Neuronal stem cell (in vitro differentiated cells): ENCODE data around the gene ANKRD33.

Experiments used
- DNase-seq: peaks from one replicate; pipeline ENCODE4 v3.0.0-alpha.2; 2013; ENCODE audit warnings: low spot score
- H2AFZ ChIP-seq: one replicate; pipeline ENCODE4 v1.6.1; 2013; ENCODE audit warnings: mild to moderate bottlenecking, low read length, inconsistent platforms
- H2AK5ac ChIP-seq: 2 replicates; pipeline ENCODE4 v1.6.1; 2013; ENCODE audit warnings: low read depth, mild to moderate bottlenecking, inconsistent platforms, low read length, moderate library complexity, mixed read lengths
- H2BK120ac ChIP-seq: 2 replicates; pipeline ENCODE4 v1.6.1; 2013; ENCODE audit warnings: low read depth, mild to moderate bottlenecking, inconsistent platforms, low read length, moderate library complexity, mixed read lengths
- H2BK12ac ChIP-seq: one replicate; pipeline ENCODE4 v1.6.1; 2013; ENCODE audit warnings: low read length, inconsistent platforms
- H2BK15ac ChIP-seq: 2 replicates; pipeline ENCODE4 v1.6.1; 2013; ENCODE audit warnings: mild to moderate bottlenecking, low read length, inconsistent platforms, mixed read lengths
- H2BK5ac ChIP-seq: one replicate; pipeline ENCODE4 v1.6.1; 2013; ENCODE audit warnings: inconsistent platforms, mild to moderate bottlenecking, low read length, moderate library complexity
- H3K14ac ChIP-seq: one replicate; pipeline ENCODE4 v1.6.1; 2013; ENCODE audit warnings: low read length, inconsistent platforms
- H3K18ac ChIP-seq: 2 replicates; pipeline ENCODE4 v1.6.1; 2013; ENCODE audit warnings: low read length, inconsistent platforms
- H3K23ac ChIP-seq: 2 replicates; pipeline ENCODE4 v1.6.1; 2013; ENCODE audit warnings: low read depth, mild to moderate bottlenecking, mixed read lengths, low read length, inconsistent platforms; ENCODE audit not compliant: poor library complexity
- H3K27ac ChIP-seq: replicated peaks from 3 replicates; pipeline ENCODE4 v1.5.1; 2013; ENCODE audit warnings: low read length, inconsistent platforms
- H3K27me3 ChIP-seq, 3 experiments: 2 replicates each; pipeline ENCODE4 v1.6.1; 2013; ENCODE audit warnings: low read length in 3 of 3, mild to moderate bottlenecking in 2 of 3, inconsistent platforms in 1 of 3, low read depth in 1 of 3, mixed read lengths in 1 of 3, moderate library complexity in 1 of 3; ENCODE audit not compliant: control insufficient read depth in 3 of 3, insufficient read depth in 3 of 3
- H3K36me3 ChIP-seq, 2 donors: replicated peaks in 1 of 2; 2 replicates each; pipeline ENCODE4 v1.6.1; 2013; ENCODE audit warnings: low read length in 2 of 2; ENCODE audit not compliant: control insufficient read depth in 2 of 2, insufficient read depth in 2 of 2
- H3K4ac ChIP-seq: 2 replicates; pipeline ENCODE4 v1.6.1; 2013; ENCODE audit warnings: inconsistent platforms, mild to moderate bottlenecking, low read length, moderate library complexity
- H3K4me1 ChIP-seq, 2 donors: 1 replicate in 1 of 2; 2 replicates in 1 of 2; pipeline ENCODE4 v1.6.1; 2013; ENCODE audit warnings: low read length in 2 of 2, low read depth in 1 of 2; ENCODE audit not compliant: control insufficient read depth in 2 of 2, insufficient read depth in 1 of 2
- H3K4me2 ChIP-seq: one replicate; pipeline ENCODE4 v1.6.1; 2013; ENCODE audit warnings: mild to moderate bottlenecking, low read length, inconsistent platforms; ENCODE audit not compliant: insufficient read depth, poor library complexity, severe bottlenecking
- H3K4me3 ChIP-seq, 2 donors: 2 replicates each; pipeline ENCODE4 v1.5.1; 2013; ENCODE audit warnings: low read length in 2 of 2, mild to moderate bottlenecking in 2 of 2, inconsistent platforms in 1 of 2, moderate library complexity in 1 of 2
- H3K79me1 ChIP-seq: one replicate; pipeline ENCODE4 v1.6.1; 2013; ENCODE audit warnings: low read depth, mild to moderate bottlenecking, inconsistent platforms, low read length, moderate library complexity
- H3K9ac ChIP-seq: one replicate; pipeline ENCODE4 v1.6.1; 2013; ENCODE audit warnings: mild to moderate bottlenecking, low read depth, low read length, inconsistent platforms; ENCODE audit not compliant: poor library complexity
- H3K9me3 ChIP-seq, 2 donors: replicated peaks in 1 of 2; 2 replicates each; pipeline versions ENCODE3 to v1.6.1; 2013; ENCODE audit warnings: low read length in 2 of 2, mild to moderate bottlenecking in 2 of 2, inconsistent platforms in 1 of 2, low read depth in 1 of 2, mixed read lengths in 1 of 2, moderate library complexity in 1 of 2; ENCODE audit not compliant: control insufficient read depth in 2 of 2, insufficient read depth in 1 of 2
- H4K8ac ChIP-seq: one replicate; pipeline ENCODE4 v1.6.1; 2013; ENCODE audit warnings: low read depth, mild to moderate bottlenecking, inconsistent platforms, low read length, moderate library complexity
- H4K91ac ChIP-seq: one replicate; pipeline ENCODE4 v1.6.1; 2013; ENCODE audit warnings: low read length, low read depth, mild to moderate bottlenecking, inconsistent platforms; ENCODE audit not compliant: poor library complexity
- WGBS, 2 donors: extraction: QIAGEN DNeasy Blood & Tissue Kit; methylation state at CpG; one replicate each; pipeline ENCODE4 v1.1.7; 2013; ENCODE audit warnings: missing lambda C conversion rate in 2 of 2, mixed read lengths in 1 of 2; ENCODE audit not compliant: insufficient read length in 2 of 2, insufficient replicate concordance in 1 of 2; ENCODE audit errors: extremely low coverage in 2 of 2; 5-methylcytosine and 5-hydroxymethylcytosine counted together

Gene ANKRD33

GRCh38 chr12:51910691-51911090 is 22.8 kb downstream of the ANKRD33 start:
- DNase-seq = no peak
- Histone ChIP-seq H4K8ac (no peak overlapping the region), H3K27ac (no peak overlapping the region), H3K36me3 (no peaks in the 10 kb centered on the region), H3K4ac (no peak overlapping the region), H3K18ac (no peak overlapping the region), H3K9me3 (peaks cover 0 to 2% of the 10 kb centered on the region in 2 donors), H3K4me2 (no peak overlapping the region), H3K27me3 (peaks cover 0 to 23% (median 21%) of the 10 kb centered on the region in 3 experiments), H2BK12ac (no peak overlapping the region), H3K4me1 (peaks cover 15 to 33% of the 10 kb centered on the region in 2 donors), H2BK120ac (no peak overlapping the region), H2AFZ (peak overlapping the region; percentile 46), H2AK5ac (no peak overlapping the region), H3K14ac (no peak overlapping the region), H2BK15ac (no peak overlapping the region), H3K23ac (no peak overlapping the region), H3K9ac (no peak overlapping the region), H4K91ac (no peak overlapping the region), H3K79me1 (no peaks in the 10 kb centered on the region), H3K4me3 (no peak overlapping the region), H2BK5ac (no peak overlapping the region)
- WGBS, 2 donors = no CpG with 5 or more reads among the region's 3 CpGs

GRCh38 chr12:51911307-51911706 is 23.4 kb downstream of the ANKRD33 start:
- peaks cover 0 to 23% (median 21%) of the 10 kb centered on the region in 3 experiments for H3K27me3 ChIP-seq
- no peak overlapping the region for H2BK12ac ChIP-seq
- no peak for DNase-seq
- no peak overlapping the region for H3K9ac ChIP-seq
- no peak overlapping the region for H4K8ac ChIP-seq
- no peak overlapping the region for H3K4me2 ChIP-seq
- H3K23ac ChIP-seq = no peak overlapping the region
- peak overlapping the region; percentile 27 for H2AFZ ChIP-seq
- H3K79me1 ChIP-seq = no peaks in the 10 kb centered on the region
- no peak overlapping the region for H2BK15ac ChIP-seq
- no peak overlapping the region for H2BK5ac ChIP-seq
- H3K36me3 ChIP-seq = no peaks in the 10 kb centered on the region
- H3K4ac ChIP-seq = no peak overlapping the region
- H3K9me3 ChIP-seq = peaks cover 0 to 2% of the 10 kb centered on the region in 2 donors
- no peak overlapping the region for H3K27ac ChIP-seq
- no peak overlapping the region for H4K91ac ChIP-seq
- H3K14ac ChIP-seq = no peak overlapping the region
- no peak overlapping the region for H3K4me3 ChIP-seq
- H2BK120ac ChIP-seq = no peak overlapping the region
- H3K18ac ChIP-seq = no peak overlapping the region
- no CpG with 5 or more reads among the region's 6 CpGs for WGBS, 2 donors
- H2AK5ac ChIP-seq = no peak overlapping the region
- peaks cover 13 to 29% of the 10 kb centered on the region in 2 donors for H3K4me1 ChIP-seq

GRCh38 chr12:51911788-51912711 is 24.1 kb downstream of the ANKRD33 start:
- H3K4me1 ChIP-seq = peaks cover 13 to 29% of the 10 kb centered on the region in 2 donors
- H2BK5ac ChIP-seq = no peak overlapping the region
- H4K8ac ChIP-seq = no peak overlapping the region
- peak overlapping the region; percentile 52 for H2BK15ac ChIP-seq
- peak overlapping the region; percentile 35 for H3K23ac ChIP-seq
- no peak for DNase-seq
- peaks cover 0 to 23% (median 17%) of the 10 kb centered on the region in 3 experiments for H3K27me3 ChIP-seq
- no peaks in the 10 kb centered on the region for H3K36me3 ChIP-seq
- H3K27ac ChIP-seq = no peak overlapping the region
- no peak overlapping the region for H2BK120ac ChIP-seq
- peak overlapping the region; percentile 27 for H2AFZ ChIP-seq
- H3K14ac ChIP-seq = no peak overlapping the region
- H2AK5ac ChIP-seq = peak overlapping the region; percentile 66
- H3K18ac ChIP-seq = peak overlapping the region; percentile 35
- H3K9me3 ChIP-seq = peaks cover 0 to 2% of the 10 kb centered on the region in 2 donors
- H3K4ac ChIP-seq = no peak overlapping the region
- H3K9ac ChIP-seq = no peak overlapping the region
- H2BK12ac ChIP-seq = no peak overlapping the region
- H3K4me2 ChIP-seq = no peak overlapping the region
- H3K4me3 ChIP-seq = no peak overlapping the region
- H3K79me1 ChIP-seq = no peaks in the 10 kb centered on the region
- peak overlapping the region; percentile 56 for H4K91ac ChIP-seq
- WGBS, 2 donors = no CpG with 5 or more reads among the region's 8 CpGs
